ENCODE measurements around the gene CFL1. TPM values are rescaled to one million over a fixed set of nuclear protein-coding genes. Genes with fewer than 3 reads are reported as not detected.

The CFL1 gene
- total RNA-seq, 4 donors from 2014 or later = 153 to 371 (median 251) TPM

GRCh38 chr11:65882120-65883057 is 24.4 kb upstream of the CFL1 start:
- in situ Hi-C loops (cut with MboI; ENCODE audit: low sequenced_read_pairs in 4 of 4) = loop anchor here (5.0 to 10.0 kb wide), 4 partner anchors 82 to 112 kb away; partner anchors contain the start of gene SART1 (in 1 of the 4)
- TF ChIP-seq POLR2A (IDR thresholded peaks at IDR 0.05) = no peak
- no peak for TF ChIP-seq CTCF (IDR thresholded peaks at IDR 0.05 in 4 of 5, conservative IDR thresholded peaks at IDR 0.05 in 1 of 5)

GRCh38 chr11:65880844-65881421 is 23.0 kb upstream of the CFL1 start:
- ATAC-seq (no peak), DNase-seq (no peak)
- in situ Hi-C loops (cut with MboI; ENCODE audit: low sequenced_read_pairs in 4 of 4) (loop anchor here (5.0 to 10.0 kb wide), 4 partner anchors 84 to 114 kb away; partner anchors contain the start of gene SART1 (in 1 of the 4)), intact Hi-C loops (cut with DNase I; ENCODE audit: low total_unique reads) (no loop called here)
- no peaks in the 10 kb centered on the region for H3K4me1 ChIP-seq
- TF ChIP-seq POLR2A (IDR thresholded peaks at IDR 0.05) = no peak
- TF ChIP-seq CTCF (IDR thresholded peaks at IDR 0.05 in 4 of 5, conservative IDR thresholded peaks at IDR 0.05 in 1 of 5) = no peak
- H3K27ac ChIP-seq = no peak overlapping the region
- H3K36me3 ChIP-seq = peaks cover 0 to 31% of the 10 kb centered on the region in 2 donors
- no peaks in the 10 kb centered on the region for H3K27me3 ChIP-seq
- H3K9me3 ChIP-seq = no peaks in the 10 kb centered on the region
- no peak overlapping the region for H3K4me3 ChIP-seq

More at GRCh38 chr11:65882120-65883057, 24.4 kb upstream of the CFL1 start:
- H3K4me3 ChIP-seq = no peak overlapping the region
- H3K36me3 ChIP-seq = peaks cover 0 to 44% of the 10 kb centered on the region in 2 donors
- ATAC-seq (no peak), DNase-seq (no peak)
- intact Hi-C loops (cut with DNase I; ENCODE audit: low total_unique reads) = no loop called here
- no peaks in the 10 kb centered on the region for H3K27me3 ChIP-seq
- no peaks in the 10 kb centered on the region for H3K9me3 ChIP-seq
- peaks cover 2 to 4% of the 10 kb centered on the region in 2 donors for H3K4me1 ChIP-seq
- H3K27ac ChIP-seq = no peak overlapping the region

GRCh38 chr11:65880027-65880426 is 22.0 kb upstream of the CFL1 start:
- Histone ChIP-seq H3K27ac (no peak overlapping the region), H3K4me3 (no peak overlapping the region), H3K36me3 (peaks cover 0 to 30% of the 10 kb centered on the region in 2 donors), H3K27me3 (no peaks in the 10 kb centered on the region), H3K9me3 (no peaks in the 10 kb centered on the region), H3K4me1 (no peaks in the 10 kb centered on the region)
- intact Hi-C loops (cut with DNase I; ENCODE audit: low total_unique reads) = no loop called here
- no peak for TF ChIP-seq POLR2A (IDR thresholded peaks at IDR 0.05)
- no peak for TF ChIP-seq CTCF (IDR thresholded peaks at IDR 0.05 in 4 of 5, conservative IDR thresholded peaks at IDR 0.05 in 1 of 5)
- no peak for ATAC-seq
- no peak for DNase-seq
- in situ Hi-C loops (cut with MboI; ENCODE audit: low sequenced_read_pairs in 4 of 4) = loop anchor here (5.0 to 10.0 kb wide), 4 partner anchors 85 to 115 kb away; partner anchors contain the start of gene SART1 (in 1 of the 4)

- in situ Hi-C loops (cut with MboI; ENCODE audit: low sequenced_read_pairs in 4 of 4) = loop anchor here (5.0 to 10.0 kb wide), 4 partner anchors 85 to 115 kb away; partner anchors contain the start of gene SART1 (in 1 of the 4)
- Histone ChIP-seq H3K27ac (no peak within 1 kb of the TSS), H3K4me3 (no peak within 1 kb of the TSS), H3K36me3 (peaks cover 0 to 30% of the 10 kb centered on the region in 2 donors), H3K27me3 (no peaks in the 10 kb centered on the region), H3K4me1 (no peaks in the 10 kb centered on the region), H3K9me3 (no peaks in the 10 kb centered on the region)
- no peak for DNase-seq
- TF ChIP-seq CTCF (IDR thresholded peaks at IDR 0.05 in 4 of 5, conservative IDR thresholded peaks at IDR 0.05 in 1 of 5) (no peak), POLR2A (IDR thresholded peaks at IDR 0.05) (no peak)
- intact Hi-C loops (cut with DNase I; ENCODE audit: low total_unique reads) = no loop called here
- ATAC-seq = no peak
These were observed 21.6 kb upstream of the CFL1 start, which contains the start of gene CTSW for GRCh38 chr11:65879617-65880016. Gene CTSW, plus strand, starts transcription at chr11:65879837. Its CDS starts 18 bp downstream, at chr11:65879855.
